Osteocyte (in vitro differentiated cells): ENCODE results near the gene ABO. TPM values are rescaled to one million over a fixed set of nuclear protein-coding genes. Genes with fewer than 3 reads are reported as not detected.
"Not testable (repeated sequence)": the region's sequence is repeated elsewhere in the genome, so short reads cannot be mapped to it uniquely, and the experiment has no call there.

ENCODE experiments used
- DNase-seq: peaks from one replicate; pipeline ENCODE4 v3.0.0; 2021; ENCODE audit warnings: mixed read lengths; ENCODE audit not compliant: unreplicated experiment; ENCODE audit errors: extremely low spot score
- H3K27ac Mint-ChIP-seq: one replicate; pipeline ENCODE4 v1.8.0; 2021; ENCODE audit warnings: mild to moderate bottlenecking, mixed read lengths; ENCODE audit not compliant: unreplicated experiment
- H3K27me3 Mint-ChIP-seq: one replicate; pipeline ENCODE4 v1.8.0; 2021; ENCODE audit warnings: mixed read lengths; ENCODE audit not compliant: unreplicated experiment
- H3K36me3 Mint-ChIP-seq: one replicate; pipeline ENCODE4 v1.8.0; 2021; ENCODE audit warnings: mixed read lengths; ENCODE audit not compliant: unreplicated experiment
- H3K4me1 Mint-ChIP-seq: one replicate; pipeline ENCODE4 v1.8.0; 2021; ENCODE audit warnings: mixed read lengths; ENCODE audit not compliant: unreplicated experiment
- H3K4me3 Mint-ChIP-seq: one replicate; pipeline ENCODE4 v1.8.0; 2021; ENCODE audit warnings: mild to moderate bottlenecking, moderate library complexity, mixed read lengths; ENCODE audit not compliant: unreplicated experiment
- H3K9me3 Mint-ChIP-seq: one replicate; pipeline ENCODE4 v1.8.0; 2021; ENCODE audit warnings: mixed read lengths; ENCODE audit not compliant: unreplicated experiment
- total RNA-seq: library from RNA; stranded (reverse); gene quantifications from 2 replicates; pipeline ENCODE4 v1.2.1, GENCODE V29; 2021
- TF ChIP-seq, protein P1 (sequence below): fragments of 200-600 bp; sonication (generic); IDR thresholded peaks from 2 replicates; pipeline ENCODE4 v1.5.0; 2021; ENCODE audit warnings: antibody characterized with exemption, mild to moderate bottlenecking, moderate library complexity

ABO gene
- total RNA-seq, 1 donor from 2014 or later = not detected

- Mint-ChIP-seq H3K4me1 (no peaks in the 10 kb centered on the region), H3K36me3 (no peaks in the 10 kb centered on the region), H3K9me3 (peaks cover 14% of the 10 kb centered on the region), H3K27ac (no peak overlapping the region), H3K4me3 (no peak overlapping the region), H3K27me3 (peaks cover 18% of the 10 kb centered on the region)
- peak; percentile 38 for DNase-seq
- TF ChIP-seq, protein P1, sequence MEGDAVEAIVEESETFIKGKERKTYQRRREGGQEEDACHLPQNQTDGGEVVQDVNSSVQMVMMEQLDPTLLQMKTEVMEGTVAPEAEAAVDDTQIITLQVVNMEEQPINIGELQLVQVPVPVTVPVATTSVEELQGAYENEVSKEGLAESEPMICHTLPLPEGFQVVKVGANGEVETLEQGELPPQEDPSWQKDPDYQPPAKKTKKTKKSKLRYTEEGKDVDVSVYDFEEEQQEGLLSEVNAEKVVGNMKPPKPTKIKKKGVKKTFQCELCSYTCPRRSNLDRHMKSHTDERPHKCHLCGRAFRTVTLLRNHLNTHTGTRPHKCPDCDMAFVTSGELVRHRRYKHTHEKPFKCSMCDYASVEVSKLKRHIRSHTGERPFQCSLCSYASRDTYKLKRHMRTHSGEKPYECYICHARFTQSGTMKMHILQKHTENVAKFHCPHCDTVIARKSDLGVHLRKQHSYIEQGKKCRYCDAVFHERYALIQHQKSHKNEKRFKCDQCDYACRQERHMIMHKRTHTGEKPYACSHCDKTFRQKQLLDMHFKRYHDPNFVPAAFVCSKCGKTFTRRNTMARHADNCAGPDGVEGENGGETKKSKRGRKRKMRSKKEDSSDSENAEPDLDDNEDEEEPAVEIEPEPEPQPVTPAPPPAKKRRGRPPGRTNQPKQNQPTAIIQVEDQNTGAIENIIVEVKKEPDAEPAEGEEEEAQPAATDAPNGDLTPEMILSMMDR = no peak
These were observed 11.5 kb upstream of the ABO start for GRCh38 chr9:133286523-133286922.

DNA sequence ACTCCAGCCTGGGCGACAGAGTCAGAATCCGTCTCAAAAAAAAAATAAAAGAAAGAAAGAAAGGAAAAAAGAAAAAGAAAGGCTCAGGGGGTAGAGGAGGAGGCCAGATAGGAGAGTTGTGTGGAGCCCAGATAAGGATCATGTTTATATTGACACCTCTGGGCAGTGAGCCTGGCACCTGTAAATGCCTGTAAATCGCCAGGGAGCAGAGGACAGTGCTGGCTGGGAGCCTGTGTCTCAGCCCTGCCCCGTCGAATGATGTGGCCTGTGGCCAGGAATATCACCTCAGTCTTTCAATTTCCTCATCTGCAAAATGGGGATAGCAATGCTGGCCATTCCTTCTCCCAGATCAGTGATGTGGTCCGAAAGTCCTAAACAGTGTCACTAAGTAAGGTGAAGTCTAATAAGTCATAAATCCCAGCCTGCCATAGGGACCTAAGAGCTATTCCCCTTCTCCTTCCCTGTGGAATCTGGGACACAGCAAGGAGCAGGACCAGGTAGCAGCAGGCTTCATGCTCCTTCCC lies 10.3 kb upstream of the ABO start:
- no peak overlapping the region for H3K4me3 Mint-ChIP-seq
- H3K9me3 Mint-ChIP-seq = peaks cover 3% of the 10 kb centered on the region
- no peaks in the 10 kb centered on the region for H3K36me3 Mint-ChIP-seq
- TF ChIP-seq, protein P1 = no peak
- DNase-seq = peak; percentile 65
- no peaks in the 10 kb centered on the region for H3K4me1 Mint-ChIP-seq
- H3K27ac Mint-ChIP-seq = no peak overlapping the region
- H3K27me3 Mint-ChIP-seq = peaks cover 20% of the 10 kb centered on the region

DNA sequence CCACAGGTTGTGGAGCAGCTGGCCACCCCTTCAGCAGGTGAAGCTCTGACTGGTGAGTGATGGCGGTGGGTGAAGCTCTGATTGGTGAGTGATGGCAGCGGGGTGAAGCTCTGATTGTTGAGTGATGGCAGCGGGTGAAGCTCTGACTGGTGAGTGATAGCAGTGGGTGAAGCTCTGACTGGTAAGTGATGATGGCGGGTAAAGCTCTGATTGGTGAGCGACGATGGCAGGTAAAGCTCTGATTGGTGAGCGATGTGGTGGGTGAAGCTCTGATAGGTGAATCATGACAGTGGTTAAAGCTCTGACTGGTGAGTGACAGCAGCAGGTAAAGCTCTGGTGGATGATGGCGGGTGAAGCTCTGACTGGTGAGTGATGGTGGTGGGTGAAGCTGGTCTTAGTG lies 9.4 kb upstream of the ABO start:
- Mint-ChIP-seq H3K4me3 (no peak overlapping the region), H3K9me3 (peaks cover 3% of the 10 kb centered on the region), H3K36me3 (no peaks in the 10 kb centered on the region), H3K27me3 (peaks cover 17% of the 10 kb centered on the region), H3K27ac (no peak overlapping the region), H3K4me1 (no peaks in the 10 kb centered on the region)
- DNase-seq = peak; percentile 65
- TF ChIP-seq, protein P1 = no peak

DNA sequence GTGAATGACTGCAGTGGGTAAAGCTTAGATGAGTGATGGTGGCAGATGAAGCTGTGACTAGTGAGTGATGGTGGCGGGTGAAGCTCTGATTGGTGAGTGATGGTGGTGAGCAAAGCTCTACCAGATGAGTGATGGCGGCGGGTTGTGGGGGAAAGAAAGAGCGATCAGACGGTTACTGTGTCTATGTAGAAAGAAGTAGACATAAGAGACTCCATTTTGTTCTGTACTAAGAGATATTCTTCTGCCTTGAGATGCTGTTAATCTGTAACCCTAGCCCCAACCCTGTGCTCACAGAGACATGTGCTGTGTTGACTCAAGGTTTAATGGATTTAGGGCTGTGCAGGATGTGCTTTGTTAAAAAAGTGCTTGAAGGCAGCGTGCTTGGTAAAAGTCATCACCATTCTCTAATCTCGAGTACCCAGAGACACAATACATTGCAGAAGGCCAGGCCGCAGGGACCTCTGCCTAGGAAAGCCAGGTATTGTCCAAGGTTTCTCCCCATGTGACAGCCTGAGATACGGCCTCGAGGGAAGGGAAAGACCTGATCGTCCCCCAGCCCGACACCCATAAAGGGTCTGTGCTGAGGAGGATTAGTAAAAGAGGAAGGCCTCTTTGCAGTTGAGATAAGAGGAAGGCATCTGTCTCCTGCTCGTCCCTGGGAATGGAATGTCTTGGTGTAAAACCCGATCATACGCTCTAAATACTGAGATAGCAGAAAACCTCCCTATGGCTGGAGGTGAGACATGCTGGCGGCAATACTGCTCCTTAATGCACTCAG lies 8.4 kb upstream of the ABO start:
- peaks cover 24% of the 10 kb centered on the region for H3K27me3 Mint-ChIP-seq
- DNase-seq = peak; percentile 64
- H3K36me3 Mint-ChIP-seq, H3K9me3 Mint-ChIP-seq, H3K4me1 Mint-ChIP-seq, H3K4me3 Mint-ChIP-seq, H3K27ac Mint-ChIP-seq: not testable (repeated sequence)

DNA sequence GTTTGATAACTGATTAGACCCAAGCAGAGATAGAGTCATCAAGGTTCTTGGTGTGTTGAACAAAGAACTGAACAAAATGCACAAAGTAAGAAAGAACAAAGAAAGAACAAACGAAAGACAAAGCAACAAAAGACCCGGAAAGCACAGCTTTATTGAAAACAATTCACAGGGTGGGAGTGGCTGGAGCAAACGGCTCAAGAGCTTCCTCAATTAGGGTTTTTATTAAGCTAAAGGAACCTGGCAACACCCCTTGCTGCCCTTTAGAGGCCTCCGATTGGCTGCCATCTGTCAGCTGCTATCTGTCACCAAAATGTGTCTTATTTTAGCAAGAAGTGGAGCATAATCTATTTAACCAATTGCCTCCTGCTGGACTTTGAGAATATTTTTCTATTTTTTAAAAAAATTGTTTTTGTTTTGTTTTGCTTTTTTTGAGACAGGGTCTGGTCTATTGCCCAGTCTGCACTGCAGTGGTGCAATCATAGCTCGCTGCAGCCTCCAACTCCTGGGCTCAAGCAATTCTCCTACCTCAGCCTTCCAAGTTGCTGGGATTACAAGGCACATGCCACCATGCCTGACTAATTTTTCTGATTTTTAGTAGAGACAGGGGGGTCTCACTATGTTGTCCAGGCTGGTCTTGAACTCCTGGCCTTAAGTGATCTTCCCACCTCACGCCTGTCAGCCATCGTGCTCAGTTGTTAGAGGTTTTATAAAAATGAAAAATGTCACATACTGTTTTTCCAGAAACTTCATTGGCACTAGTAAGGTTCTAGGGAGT lies 7.7 kb upstream of the ABO start:
- peaks cover 27% of the 10 kb centered on the region for H3K27me3 Mint-ChIP-seq
- peak; percentile 32 for DNase-seq
- H3K36me3 Mint-ChIP-seq = no peaks in the 10 kb centered on the region
- no peaks in the 10 kb centered on the region for H3K9me3 Mint-ChIP-seq
- no peaks in the 10 kb centered on the region for H3K4me1 Mint-ChIP-seq
- no peak overlapping the region for H3K27ac Mint-ChIP-seq
- H3K4me3 Mint-ChIP-seq = no peak overlapping the region
- TF ChIP-seq, protein P1 = no peak
